NCI-H748 treated with DMSO at 0.1 percent for 48 hours (cell line): ENCODE measurements around the gene RALGAPA2.

Experiments used
- DNase-seq: peaks from one replicate; lab custom pipeline; 2025; lab: John Stamatoyannopoulos, UW

RALGAPA2 gene

GRCh38 chr20:20536240-20536933 is 176.1 kb downstream of the RALGAPA2 start:
- no peak for DNase-seq

GRCh38 chr20:20535051-20535450 is 177.4 kb downstream of the RALGAPA2 start:
- DNase-seq = no peak

- DNase-seq = no peak
These were observed 181.2 kb downstream of the RALGAPA2 start for GRCh38 chr20:20531283-20531682.

GRCh38 chr20:20530428-20531151 is 181.9 kb downstream of the RALGAPA2 start:
- DNase-seq = no peak

- DNase-seq = no peak
These were observed 182.8 kb downstream of the RALGAPA2 start for GRCh38 chr20:20529597-20529996.

GRCh38 chr20:20528861-20529260 is 183.6 kb downstream of the RALGAPA2 start:
- DNase-seq = no peak

GRCh38 chr20:20527661-20528060 is 184.8 kb downstream of the RALGAPA2 start:
- DNase-seq = no peak

- no peak for DNase-seq
These were observed 186.7 kb downstream of the RALGAPA2 start for GRCh38 chr20:20525756-20526155.

- DNase-seq = no peak
These were observed 187.2 kb downstream of the RALGAPA2 start for GRCh38 chr20:20525214-20525613.

- DNase-seq = no peak
These were observed 187.7 kb downstream of the RALGAPA2 start for GRCh38 chr20:20524756-20525155.

GRCh38 chr20:20521736-20522135 is 190.7 kb downstream of the RALGAPA2 start:
- peak; percentile 30 for DNase-seq

- no peak for DNase-seq
These were observed 191.7 kb downstream of the RALGAPA2 start for GRCh38 chr20:20520776-20521175.

GRCh38 chr20:20519269-20519668 is 193.2 kb downstream of the RALGAPA2 start:
- no peak for DNase-seq

GRCh38 chr20:20518263-20518662 is 194.2 kb downstream of the RALGAPA2 start:
- no peak for DNase-seq

- no peak for DNase-seq
These were observed 195.1 kb downstream of the RALGAPA2 start for GRCh38 chr20:20517296-20517695.

- DNase-seq = no peak
These were observed 198.7 kb downstream of the RALGAPA2 start for GRCh38 chr20:20513720-20514119.

GRCh38 chr20:20505554-20505953 is 206.9 kb downstream of the RALGAPA2 start:
- DNase-seq = no peak

GRCh38 chr20:20503777-20504530 is 208.5 kb downstream of the RALGAPA2 start:
- no peak for DNase-seq

- DNase-seq = no peak
These were observed 211.3 kb downstream of the RALGAPA2 start for GRCh38 chr20:20501128-20501527.

GRCh38 chr20:20500312-20500711 is 212.1 kb downstream of the RALGAPA2 start:
- DNase-seq = no peak

- no peak for DNase-seq
These were observed 213.0 kb downstream of the RALGAPA2 start for GRCh38 chr20:20499439-20499838.

GRCh38 chr20:20498076-20498861 is 214.2 kb downstream of the RALGAPA2 start:
- DNase-seq = no peak
